HG03039 (cell line): Measurements from ENCODE around the gene SLC2A6.

ENCODE experiments used
- ATAC-seq: cut with Tn5 transposase; IDR thresholded peaks from one replicate; pipeline ENCODE4 v1.9.1; 2021; ENCODE audit warnings: mild to moderate bottlenecking, moderate library complexity; ENCODE audit not compliant: unreplicated experiment

The SLC2A6 gene

DNA sequence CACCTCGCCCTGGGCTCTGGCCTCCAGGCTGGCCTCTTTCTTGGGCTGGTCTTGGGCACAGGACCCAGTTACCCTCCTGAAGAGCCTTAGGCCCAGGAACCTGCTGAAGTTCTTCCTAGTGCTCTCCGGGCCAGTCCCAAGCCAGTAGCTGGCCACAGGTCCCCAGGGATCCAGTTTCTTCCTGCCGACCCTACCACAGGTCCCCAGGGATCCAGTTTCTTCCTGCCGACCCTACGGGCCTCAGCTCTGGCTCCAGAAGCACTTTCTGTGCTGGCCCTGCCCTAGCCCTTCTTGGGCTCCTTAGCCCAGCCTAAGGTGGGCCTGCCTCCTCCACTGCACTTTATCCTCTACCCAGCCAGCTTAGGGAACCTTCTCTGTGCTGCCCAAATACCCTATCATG, 37.3 kb downstream of the SLC2A6 start:
- ATAC-seq: no peak

DNA sequence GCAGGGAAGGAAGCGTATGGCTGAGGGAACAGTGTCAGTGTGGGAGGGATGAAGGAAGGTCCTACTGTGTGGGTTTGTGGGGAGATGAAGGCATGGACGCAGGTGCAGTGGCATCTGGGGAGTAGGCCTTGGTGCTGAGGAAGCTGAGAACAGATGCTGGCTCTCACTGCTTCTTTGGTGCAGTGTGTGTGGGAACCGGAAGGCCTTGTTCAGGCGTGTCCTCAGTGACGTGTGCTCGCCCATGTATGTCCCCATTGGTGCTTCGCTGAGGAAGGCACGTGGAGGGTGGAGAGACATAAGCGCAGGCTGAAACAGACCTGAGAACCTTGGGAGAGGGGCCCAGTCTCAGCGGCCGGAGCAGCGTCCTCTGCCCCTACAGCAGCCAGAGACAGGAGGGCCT, 38.0 kb downstream of the SLC2A6 start:
- no peak for ATAC-seq

DNA sequence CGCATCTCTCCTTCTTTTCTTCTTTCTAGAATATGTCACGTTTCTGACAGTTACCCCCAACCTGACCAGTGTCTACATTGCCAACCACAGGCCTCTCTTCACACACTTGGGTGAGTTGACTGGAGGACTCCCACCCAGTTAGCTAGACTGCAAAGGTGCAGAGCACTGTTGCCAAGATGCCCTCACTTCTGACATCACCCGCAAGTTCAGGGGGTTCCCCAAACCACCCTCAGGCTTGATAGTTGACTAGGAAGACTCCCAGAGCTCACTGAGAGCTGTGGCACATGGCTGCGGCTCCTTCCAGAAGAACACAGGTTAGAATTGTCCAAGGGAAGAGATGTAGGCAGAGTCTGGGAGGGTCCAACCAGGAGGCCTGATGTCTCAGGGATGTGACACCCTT, 39.6 kb downstream of the SLC2A6 start:
- no peak for ATAC-seq

DNA sequence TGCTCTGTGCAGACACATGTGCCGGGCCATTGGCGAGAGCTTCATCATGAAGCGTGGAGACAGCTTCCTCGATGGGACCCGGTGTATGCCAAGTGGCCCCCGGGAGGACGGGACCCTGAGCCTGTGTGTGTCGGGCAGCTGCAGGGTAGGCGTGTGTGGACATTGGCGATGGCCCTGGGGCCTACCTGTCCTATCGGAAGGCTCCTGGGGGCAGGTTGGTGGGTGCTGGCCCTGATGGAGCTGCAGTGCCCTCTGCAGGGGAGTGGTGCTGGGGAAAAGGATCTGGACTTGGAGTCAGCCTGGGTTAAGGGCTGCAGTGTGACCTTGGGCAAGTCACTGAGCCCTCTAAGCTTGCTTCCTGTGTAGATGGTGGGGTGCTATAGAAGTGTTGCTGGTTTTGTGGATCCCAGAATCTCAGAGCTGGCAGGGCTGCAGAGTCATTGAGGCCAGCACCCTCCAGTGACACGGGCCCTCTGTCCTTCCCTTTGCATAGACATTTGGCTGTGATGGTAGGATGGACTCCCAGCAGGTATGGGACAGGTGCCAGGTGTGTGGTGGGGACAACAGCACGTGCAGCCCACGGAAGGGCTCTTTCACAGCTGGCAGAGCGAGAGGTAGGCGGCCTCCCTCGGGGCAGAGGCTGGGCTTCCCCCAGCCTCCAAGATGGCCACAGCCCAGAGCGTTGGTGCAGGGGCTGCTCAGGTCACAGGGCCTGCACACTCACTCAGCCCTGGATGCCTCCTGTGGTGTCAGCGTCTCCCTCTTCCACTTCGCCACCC, 41.0 kb downstream of the SLC2A6 start:
- no peak for ATAC-seq

DNA sequence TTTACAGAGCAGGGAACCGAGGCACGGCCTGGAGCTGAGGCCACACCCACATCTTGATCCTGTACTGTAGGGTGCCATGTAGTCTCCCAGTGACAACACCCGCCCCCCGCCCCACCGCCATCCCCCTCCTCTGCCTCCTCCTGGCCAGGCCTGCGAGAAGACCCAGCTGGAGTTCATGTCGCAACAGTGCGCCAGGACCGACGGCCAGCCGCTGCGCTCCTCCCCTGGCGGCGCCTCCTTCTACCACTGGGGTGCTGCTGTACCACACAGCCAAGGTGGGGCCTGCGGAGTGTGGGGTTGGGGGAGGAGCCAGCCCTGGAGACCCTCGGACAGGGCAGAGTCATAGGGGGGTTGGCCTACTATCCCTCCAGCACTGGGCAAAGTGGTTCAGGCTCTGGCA, 42.2 kb downstream of the SLC2A6 start:
- no peak for ATAC-seq

DNA sequence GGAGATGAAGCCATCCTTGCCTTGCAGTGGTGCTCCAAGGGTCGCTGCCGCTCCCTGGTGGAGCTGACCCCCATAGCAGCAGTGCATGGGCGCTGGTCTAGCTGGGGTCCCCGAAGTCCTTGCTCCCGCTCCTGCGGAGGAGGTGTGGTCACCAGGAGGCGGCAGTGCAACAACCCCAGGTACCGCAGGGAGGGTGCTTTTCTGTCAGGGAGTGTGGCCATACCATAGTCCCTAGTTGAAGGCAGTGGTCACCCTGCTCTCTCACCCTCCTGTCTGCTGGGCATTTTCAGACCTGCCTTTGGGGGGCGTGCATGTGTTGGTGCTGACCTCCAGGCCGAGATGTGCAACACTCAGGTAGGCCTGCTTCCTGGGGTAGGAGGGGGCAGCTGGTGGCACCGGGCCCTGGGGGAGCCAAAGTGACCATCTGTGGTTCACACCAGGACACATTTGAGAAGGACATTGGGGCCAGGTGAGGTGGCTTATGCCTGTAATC, 45.5 kb downstream of the SLC2A6 start:
- no peak for ATAC-seq

DNA sequence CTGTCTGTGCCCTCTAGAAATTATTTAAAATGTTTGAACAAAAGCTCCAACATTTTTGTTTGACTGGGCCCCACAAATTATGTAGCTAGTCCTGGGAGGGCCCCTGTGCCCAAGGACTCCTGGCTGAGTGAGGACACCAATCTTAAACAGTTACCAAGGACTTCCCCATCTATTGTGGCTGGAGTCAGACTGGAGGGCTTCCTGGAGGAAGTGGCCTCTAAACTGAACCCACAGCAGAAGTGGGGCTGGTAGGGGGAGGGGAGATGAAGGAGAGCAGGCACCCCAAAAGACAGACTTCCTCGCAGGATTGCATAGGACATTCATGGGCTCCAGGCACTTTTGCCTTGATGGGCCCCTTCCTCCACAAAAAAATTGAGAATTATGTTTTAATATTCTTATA, 48.7 kb downstream of the SLC2A6 start:
- no peak for ATAC-seq

DNA sequence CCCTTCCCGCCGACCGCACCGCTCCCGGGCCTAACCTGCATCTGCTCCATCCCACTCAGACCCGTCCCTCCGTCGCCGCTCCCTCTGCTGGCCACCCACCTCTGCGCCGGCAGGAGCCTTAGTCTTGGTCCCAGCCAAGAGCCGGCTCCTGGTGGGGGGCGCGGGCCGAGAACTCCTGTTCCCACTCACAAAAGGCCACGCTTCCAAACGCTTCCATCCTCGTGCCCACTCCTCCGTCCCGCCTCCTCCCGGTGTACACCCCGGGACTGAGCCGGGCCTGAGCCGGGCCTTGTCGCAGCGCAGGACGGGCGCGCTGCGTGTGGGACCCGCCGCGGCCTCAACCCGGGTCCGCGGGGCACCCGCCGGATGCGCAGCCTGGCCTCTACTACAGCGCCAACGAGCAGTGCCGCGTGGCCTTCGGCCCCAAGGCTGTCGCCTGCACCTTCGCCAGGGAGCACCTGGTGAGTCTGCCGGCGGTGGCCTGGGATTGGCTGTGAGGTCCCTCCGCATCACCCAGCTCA, 49.2 kb downstream of the SLC2A6 start:
- ATAC-seq: no peak

DNA sequence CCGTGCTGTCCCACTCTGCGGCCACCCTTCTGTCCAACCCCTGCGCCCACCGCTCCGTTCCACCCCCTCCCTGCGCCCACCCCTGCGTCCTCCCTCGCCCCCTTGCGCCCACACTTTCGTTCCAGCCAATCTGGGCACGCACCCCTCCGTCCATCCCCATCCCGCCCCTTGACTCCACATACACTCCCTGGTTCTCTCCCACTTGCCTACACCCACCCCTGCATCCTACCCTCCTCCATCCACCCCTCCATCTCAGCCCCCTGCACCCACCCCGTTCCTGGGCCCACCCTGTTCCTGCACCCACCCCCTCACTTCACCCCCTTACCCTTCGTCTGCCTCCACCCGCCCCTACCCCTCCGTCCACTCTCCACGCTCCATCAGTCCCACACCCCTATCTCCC, 49.7 kb downstream of the SLC2A6 start:
- ATAC-seq: no peak

DNA sequence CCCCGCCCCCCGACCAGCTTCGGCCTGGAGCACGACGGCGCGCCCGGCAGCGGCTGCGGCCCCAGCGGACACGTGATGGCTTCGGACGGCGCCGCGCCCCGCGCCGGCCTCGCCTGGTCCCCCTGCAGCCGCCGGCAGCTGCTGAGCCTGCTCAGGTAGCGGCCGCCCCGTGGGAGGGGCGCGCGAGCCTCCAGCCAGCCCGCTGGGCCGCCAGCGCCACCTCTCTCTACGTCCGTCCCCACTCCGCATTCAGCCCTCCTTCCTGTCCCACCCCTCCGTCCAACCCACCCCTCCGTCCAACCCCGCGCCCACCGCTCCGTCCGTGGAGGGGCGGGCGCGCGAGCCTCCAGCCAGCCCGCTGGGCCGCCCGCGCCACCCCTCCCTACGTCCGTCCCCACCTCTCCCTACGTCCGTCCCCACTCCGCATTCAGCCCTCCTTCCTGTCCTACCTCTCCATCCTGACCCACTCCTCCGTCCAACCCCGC, 50.2 kb downstream of the SLC2A6 start:
- no peak for ATAC-seq

DNA sequence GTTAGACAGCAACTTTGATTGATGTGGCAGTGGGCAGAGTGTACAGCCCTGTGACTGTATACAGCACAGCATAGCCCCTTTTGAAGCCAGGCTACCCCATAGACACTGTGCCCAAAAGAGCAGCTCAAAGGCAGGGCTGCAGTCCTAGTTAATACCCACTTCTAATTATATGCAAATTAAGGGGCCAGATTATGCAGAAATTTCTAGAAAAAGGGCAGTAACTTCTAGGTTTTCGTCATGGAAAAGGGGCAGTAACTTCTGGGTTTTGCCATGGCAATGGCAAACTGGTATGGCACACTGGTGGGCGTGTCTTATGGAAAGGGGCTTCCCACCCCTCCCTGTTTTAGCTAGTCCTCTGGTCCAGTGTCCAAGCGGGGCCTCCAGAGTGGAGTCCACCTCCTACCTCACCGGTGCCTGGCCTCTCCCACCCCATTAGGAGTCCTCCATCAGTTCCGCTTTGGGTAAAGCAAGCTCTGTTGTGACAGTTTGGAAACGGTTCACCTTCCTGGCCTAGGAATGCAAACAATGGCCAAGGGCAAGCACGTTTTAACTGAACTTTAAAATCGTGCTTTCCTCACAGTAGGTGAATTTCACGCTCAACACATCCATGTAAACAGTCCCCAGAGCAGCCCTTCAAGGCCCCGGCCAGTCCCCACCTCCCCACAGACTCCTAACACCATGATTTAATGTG, 51.1 kb downstream of the SLC2A6 start:
- no peak for ATAC-seq

DNA sequence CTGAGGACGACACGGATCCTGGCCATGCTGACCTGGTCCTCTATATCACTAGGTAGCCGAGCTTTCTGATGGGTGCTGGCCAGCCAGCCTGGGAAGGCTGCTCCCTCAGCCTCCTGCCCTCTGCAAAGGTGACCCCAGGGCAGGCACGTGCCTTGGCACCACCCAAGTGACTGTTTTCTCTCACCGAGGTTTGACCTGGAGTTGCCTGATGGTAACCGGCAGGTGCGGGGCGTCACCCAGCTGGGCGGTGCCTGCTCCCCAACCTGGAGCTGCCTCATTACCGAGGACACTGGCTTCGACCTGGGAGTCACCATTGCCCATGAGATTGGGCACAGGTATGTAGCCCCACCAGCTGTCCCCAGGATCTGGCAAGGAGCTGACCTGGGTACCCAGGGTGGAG, 52.9 kb downstream of the SLC2A6 start:
- no peak for ATAC-seq

DNA sequence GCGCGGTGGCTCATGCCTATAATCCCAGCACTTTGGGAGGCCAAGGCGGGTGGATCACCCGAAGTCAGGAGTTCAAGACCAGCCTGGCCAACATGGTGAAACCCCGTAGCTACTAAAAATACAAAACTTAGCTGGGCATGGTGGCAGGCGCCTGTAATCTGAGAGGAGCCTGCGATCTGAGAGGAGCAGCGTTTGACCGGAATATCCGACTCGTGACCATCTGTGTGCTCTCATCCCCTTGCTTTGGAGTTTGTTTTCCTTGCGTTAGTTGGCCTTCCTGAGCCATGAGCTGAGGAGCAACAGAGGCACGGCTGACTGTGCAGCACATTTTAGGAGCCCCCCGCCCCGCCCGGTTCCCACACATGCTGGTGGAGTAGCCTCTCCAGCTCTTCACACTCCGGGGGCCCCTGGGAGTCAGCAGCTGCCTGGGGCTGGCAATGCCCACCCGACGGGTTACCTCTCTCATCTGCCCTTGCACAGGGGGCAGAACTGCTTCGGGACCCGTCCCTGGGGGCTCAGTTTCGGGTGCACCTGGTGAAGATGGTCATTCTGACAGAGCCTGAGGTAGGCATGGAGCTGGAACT, 53.8 kb downstream of the SLC2A6 start:
- no peak for ATAC-seq

DNA sequence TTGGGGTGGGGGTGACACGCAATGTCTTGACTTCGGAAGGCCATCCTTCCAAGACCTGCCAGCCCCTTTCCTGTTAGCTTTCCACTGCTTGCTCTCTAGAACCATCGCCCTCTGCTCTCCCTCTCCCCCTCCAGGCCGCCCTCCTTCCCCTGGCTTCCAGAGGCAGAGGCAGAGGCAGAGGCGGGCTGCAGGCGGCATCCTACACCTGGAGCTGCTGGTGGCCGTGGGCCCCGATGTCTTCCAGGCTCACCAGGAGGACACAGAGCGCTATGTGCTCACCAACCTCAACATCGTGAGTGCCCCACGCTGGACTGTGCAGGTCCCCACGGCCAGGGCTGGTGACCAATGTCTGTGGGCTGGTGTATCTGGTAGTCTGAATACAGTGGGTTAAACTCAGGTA, 54.7 kb downstream of the SLC2A6 start:
- no peak for ATAC-seq

DNA sequence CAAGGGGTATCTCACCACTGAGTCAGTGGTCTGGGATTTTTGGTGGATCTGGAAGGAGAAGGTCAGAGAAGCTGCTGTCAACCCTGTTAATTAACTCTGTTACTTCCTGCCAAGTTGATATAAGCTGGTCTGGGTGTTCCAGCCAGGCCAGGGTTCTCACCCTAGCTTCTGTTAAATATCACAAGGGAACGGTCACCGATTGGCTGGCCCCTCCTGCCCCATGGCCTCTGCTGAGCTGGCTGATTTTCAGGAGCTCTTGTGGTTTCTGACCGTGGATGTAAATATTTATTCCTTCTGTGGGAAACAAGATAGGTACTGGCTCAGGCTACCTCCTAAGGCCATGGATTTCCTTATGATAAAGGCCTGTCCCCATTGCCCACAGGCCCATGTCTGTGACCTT, 55.7 kb downstream of the SLC2A6 start:
- no peak for ATAC-seq

DNA sequence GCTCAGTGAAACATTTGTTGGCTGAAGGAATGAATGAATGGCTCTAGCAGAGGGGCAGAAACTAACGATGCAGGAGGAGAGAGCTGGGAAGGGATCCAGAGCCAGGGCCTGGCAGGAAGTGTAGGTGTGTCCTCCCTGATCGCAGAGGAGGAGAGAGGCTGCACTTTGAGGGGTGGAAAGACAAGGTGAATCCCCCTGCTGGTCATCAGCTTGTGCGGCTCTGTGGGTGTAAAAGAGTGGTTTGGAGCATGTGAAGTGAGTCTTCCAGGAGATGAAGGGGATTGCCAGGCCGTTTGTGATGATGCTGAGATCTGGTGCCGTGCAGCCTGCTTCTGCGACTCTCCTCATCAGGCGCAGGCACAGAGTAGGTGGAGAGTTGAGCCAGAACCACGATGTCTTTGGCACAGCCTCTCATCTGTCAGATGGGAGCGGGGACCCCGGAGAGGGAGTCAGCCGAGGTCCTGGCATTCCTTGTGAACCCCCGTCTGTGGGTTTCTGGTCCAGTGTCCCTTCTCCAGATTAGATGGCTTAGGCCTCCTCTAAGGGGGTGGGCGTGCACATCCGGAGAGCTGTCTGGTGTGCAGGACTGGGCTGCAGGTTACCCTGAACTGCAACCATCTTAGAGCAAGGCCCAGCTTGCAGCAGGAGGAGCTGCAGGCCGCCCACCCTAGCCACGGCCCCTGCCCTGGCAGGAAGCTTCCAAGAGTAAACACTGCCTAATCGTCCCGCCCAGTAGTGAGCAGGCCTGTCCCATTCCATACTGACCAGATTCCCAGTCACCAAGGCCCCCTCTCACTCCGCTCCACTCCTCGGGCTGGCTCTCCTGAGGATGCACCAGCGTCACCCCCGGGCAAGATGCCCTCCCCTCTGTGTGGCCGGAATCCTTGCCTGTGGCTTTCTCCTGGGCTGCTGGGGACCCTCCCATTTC, 57.0 kb downstream of the SLC2A6 start, which contains the start of gene ADAMTS13:
TSS of gene ADAMTS13 (plus strand) at position 753 of the 928 bp plus-strand sequence. CDS start at position 830, 77 bp downstream.
- no peak for ATAC-seq
